ENCODE data around the gene SLC39A3.
"Not testable (repeated sequence)": the region's sequence is repeated elsewhere in the genome, so short reads cannot be mapped to it uniquely, and the experiment has no call there.

Gene SLC39A3

GRCh38 chr19:2721570-2722540 is 18.0 kb downstream of the SLC39A3 start:
- DNase-seq: no peak

- no peak for DNase-seq
Observed at GRCh38 chr19:2720777-2721569, 18.8 kb downstream of the SLC39A3 start, which contains the start of gene DIRAS1. Gene DIRAS1, minus strand, starts transcription at chr19:2721372. Its CDS starts 3,566 bp downstream, at chr19:2717806.

GRCh38 chr19:2719920-2720776 is 19.7 kb downstream of the SLC39A3 start:
- peak; percentile 32 for DNase-seq

GRCh38 chr19:2719232-2719735 is 20.5 kb downstream of the SLC39A3 start:
- no peak for DNase-seq

- DNase-seq: no peak
Observed at GRCh38 chr19:2717638-2718541, 21.9 kb downstream of the SLC39A3 start.

GRCh38 chr19:2716722-2717637 is 22.8 kb downstream of the SLC39A3 start:
- no peak for DNase-seq

- DNase-seq: no peak
Observed at GRCh38 chr19:2716275-2716650, 23.6 kb downstream of the SLC39A3 start.

GRCh38 chr19:2715470-2716274 is 24.1 kb downstream of the SLC39A3 start:
- DNase-seq: no peak

- no peak for DNase-seq
Observed at GRCh38 chr19:2714531-2715269, 25.1 kb downstream of the SLC39A3 start.

GRCh38 chr19:2714102-2714501 is 25.7 kb downstream of the SLC39A3 start:
- not testable (repeated sequence) for DNase-seq

- DNase-seq: not testable (repeated sequence)
Observed at GRCh38 chr19:2713170-2713569, 26.6 kb downstream of the SLC39A3 start.

GRCh38 chr19:2711875-2712205 is 28.0 kb downstream of the SLC39A3 start:
- DNase-seq: no peak

- peak; percentile 67 for DNase-seq
Observed at GRCh38 chr19:2711172-2711874, 28.5 kb downstream of the SLC39A3 start.

GRCh38 chr19:2706251-2706650 is 33.6 kb downstream of the SLC39A3 start:
- DNase-seq: no peak

GRCh38 chr19:2703691-2704216 is 36.1 kb downstream of the SLC39A3 start:
- no peak for DNase-seq

- DNase-seq: no peak
Observed at GRCh38 chr19:2703077-2703437, 36.8 kb downstream of the SLC39A3 start.

- DNase-seq: peak; percentile 70
Observed at GRCh38 chr19:2702170-2703076, 37.4 kb downstream of the SLC39A3 start, which contains the start of gene GNG7. Gene GNG7, minus strand, starts transcription at chr19:2702694. Its CDS starts 182,006 bp downstream, at chr19:2520688.

Measured in HCEC 1CT (cell line).